GM12878 (cell line): ENCODE measurements around the gene STARD10. TPM values are rescaled to one million over a fixed set of nuclear protein-coding genes. Genes with fewer than 3 reads are reported as not detected.

ENCODE experiments used
- BHLHE40 ChIP-seq, 2 experiments: fragments of 450-650 bp in 1 of 2; IDR thresholded peaks; 2 replicates each; pipeline ENCODE4 v1.6.1; 2011 to 2017; ENCODE audit warnings: low read depth in 2 of 2, borderline replicate concordance in 1 of 2, improper control_type of control experiment in 1 of 2, low read length in 1 of 2, mild to moderate bottlenecking in 1 of 2
- CHD2 ChIP-seq: IDR thresholded peaks from 2 replicates; pipeline ENCODE4 v1.6.1; 2011; ENCODE audit warnings: low read depth, low read length, improper control_type of control experiment, borderline replicate concordance
- CTCF ChIP-seq, 3 experiments: IDR thresholded peaks in 2 of 3; conservative IDR thresholded peaks in 1 of 3; 2 replicates each; pipeline ENCODE4 v1.5.1; 2011; ENCODE audit warnings: low read depth in 3 of 3, low read length in 3 of 3, mild to moderate bottlenecking in 3 of 3, control low read depth in 2 of 3, moderate library complexity in 2 of 3, inconsistent platforms in 1 of 3, mixed read lengths in 1 of 3; ENCODE audit not compliant: control insufficient read depth in 2 of 3, insufficient read depth in 1 of 3; ENCODE audit errors: extremely low read depth in 1 of 3
- RELB ChIP-seq: fragments of 450-650 bp; IDR thresholded peaks from 2 replicates; pipeline ENCODE4 v1.6.1; 2017; ENCODE audit warnings: low read depth, mild to moderate bottlenecking, moderate library complexity
- RUNX3 ChIP-seq: IDR thresholded peaks from 2 replicates; pipeline ENCODE4 v1.6.1; 2012; ENCODE audit warnings: low read length, inconsistent platforms
- SKIL ChIP-seq: fragments of 450-650 bp; IDR thresholded peaks from 2 replicates; pipeline ENCODE4 v1.6.1; 2017; ENCODE audit warnings: mild to moderate bottlenecking, low read depth, inconsistent platforms; ENCODE audit not compliant: poor library complexity, severe bottlenecking
- SPI1 ChIP-seq: IDR thresholded peaks from 2 replicates; pipeline ENCODE4 v1.6.1; 2011; ENCODE audit warnings: low read depth, mild to moderate bottlenecking, low read length, moderate library complexity, borderline replicate concordance; ENCODE audit not compliant: insufficient read depth
- polyA plus RNA-seq, 11 experiments: library from polyadenylated mRNA; depleted of rRNA in 4 of 11; unstranded in 6 of 11; stranded (reverse) in 5 of 11; fragments of >200 nt; fragmentation: Nextera tagmentation in 4 of 11; fragmentation: Illumina TruSeq in 1 of 11; extraction: Ambion mirVana in 4 of 11; extraction: Trizol in 1 of 11; gene quantifications; 1 replicate in 1 of 11; 2 replicates in 10 of 11; pipeline versions ENCODE4 v1.2.1 to v1.2.3, GENCODE V29; 2011 to 2016; ENCODE audit warnings: inconsistent platforms in 2 of 11, missing spikeins in 2 of 11, low read depth in 1 of 11
- total RNA-seq, 4 experiments: library from RNA; depleted of rRNA in 3 of 4; stranded (reverse); fragments of >200 nt in 3 of 4; fragmentation: Illumina TruSeq in 1 of 4; extraction: Trizol in 1 of 4; gene quantifications; 2 replicates each; pipeline versions ENCODE4 v1.2.1 to v1.2.3, GENCODE V29; 2013 to 2021

Gene STARD10
- total and polyA plus RNA-seq, 10 of the 15 experiments (the other 5 are each of a cell fraction or from before 2014, with no cell fraction given), result 0.15 to 43.2 (median 23.1) TPM

GRCh38 chr11:72724851-72725723, 68.8 kb downstream of the STARD10 start (continued):
- TF ChIP-seq RELB (0 out of 2 replicates have a peak, but pooled peaks have one; percentile 28), BHLHE40 (IDR thresholded peaks at IDR 0.05; ENCODE audit: borderline replicate concordance in 1 of 2, low read depth in 2 of 2, low read length in 1 of 2) (0 out of 4 replicates have a peak, but pooled peaks of 1 of the 2 experiments have one; percentile 32), RUNX3 (peak; percentile 46), CTCF (IDR thresholded peaks at IDR 0.05 in 2 of 3, conservative IDR thresholded peaks at IDR 0.05 in 1 of 3; ENCODE audit: control insufficient read depth in 2 of 3, extremely low read depth in 1 of 3, insufficient read depth in 1 of 3, low read depth in 3 of 3, low read length in 3 of 3) (peak; percentile 81 to 93 (median 89); a peak in 5 of 6 replicates), CHD2 (0 out of 2 replicates have a peak, but pooled peaks have one; percentile 36), SPI1 (no peak), SKIL (peak; percentile 53)
- TF ChIP-seq, all 136 proteins: peak for 16
